ENCODE results near the gene CRELD2.

GRCh38 chr22:49958366-49958921 is 40.0 kb downstream of the CRELD2 start:
- TF ChIP-seq CTCF (IDR thresholded peaks at IDR 0.05) (no peak), POLR2A (IDR thresholded peaks at IDR 0.05) (no peak)
